Fibroblast of lung (primary cell): ENCODE results near the gene ROBO3.

Experiments used
- EZH2 ChIP-seq: IDR thresholded peaks from 2 replicates; pipeline ENCODE4 v1.5.1; 2012; ENCODE audit warnings: low read length, control low read depth, mild to moderate bottlenecking; ENCODE audit errors: missing control alignments
- TF ChIP-seq, protein P1 (sequence below), 2 donors: IDR thresholded peaks in 1 of 2; conservative IDR thresholded peaks in 1 of 2; 1 replicate in 1 of 2; 2 replicates in 1 of 2; pipeline ENCODE4 v1.5.1; 2011 to 2012; ENCODE audit warnings: low read length in 2 of 2, control low read depth in 1 of 2, inconsistent platforms in 1 of 2, low read depth in 1 of 2, mild to moderate bottlenecking in 1 of 2

DNA sequence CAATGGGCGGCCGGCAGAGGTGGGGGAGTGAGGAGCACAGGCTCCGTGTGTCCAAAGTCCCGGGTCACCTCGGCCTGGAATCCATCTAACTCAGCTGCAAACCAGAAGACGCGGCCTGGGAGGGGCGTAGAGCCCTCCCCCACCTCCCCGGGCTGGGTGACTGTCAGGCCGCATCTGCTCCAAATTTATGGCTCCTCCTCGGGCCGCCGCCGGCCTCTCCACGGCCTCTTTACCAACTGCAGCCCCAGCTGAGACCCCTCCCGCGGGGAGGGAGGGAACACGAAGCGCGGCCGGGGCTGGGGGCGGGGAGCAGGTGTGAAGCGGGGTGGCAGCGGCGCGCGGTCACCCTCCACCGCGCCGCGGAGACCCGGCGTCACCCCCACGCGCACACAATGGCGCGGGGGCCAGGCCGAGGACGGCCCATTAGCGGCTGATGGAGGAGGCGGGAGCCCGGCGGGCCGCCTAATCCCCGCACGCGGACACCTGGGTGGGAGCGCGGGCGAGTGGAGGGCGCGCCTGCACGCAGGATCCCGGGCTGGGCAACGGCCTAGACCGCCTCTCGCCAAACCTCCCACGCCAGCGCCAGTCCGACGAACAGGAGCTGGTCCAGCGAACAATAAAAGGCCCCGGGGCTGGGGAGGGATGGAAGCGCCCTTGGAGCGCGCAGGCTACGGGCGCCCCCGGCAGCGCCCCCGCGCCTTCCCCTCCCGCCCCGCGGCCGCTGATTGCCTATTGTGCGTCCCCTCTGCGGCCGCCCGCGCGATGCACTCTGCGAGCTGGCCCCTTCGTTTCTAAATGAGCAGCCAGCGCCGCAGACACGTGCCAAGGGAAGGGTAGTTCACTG lies 25.9 kb upstream of the ROBO3 start:
- TF ChIP-seq, protein P1, sequence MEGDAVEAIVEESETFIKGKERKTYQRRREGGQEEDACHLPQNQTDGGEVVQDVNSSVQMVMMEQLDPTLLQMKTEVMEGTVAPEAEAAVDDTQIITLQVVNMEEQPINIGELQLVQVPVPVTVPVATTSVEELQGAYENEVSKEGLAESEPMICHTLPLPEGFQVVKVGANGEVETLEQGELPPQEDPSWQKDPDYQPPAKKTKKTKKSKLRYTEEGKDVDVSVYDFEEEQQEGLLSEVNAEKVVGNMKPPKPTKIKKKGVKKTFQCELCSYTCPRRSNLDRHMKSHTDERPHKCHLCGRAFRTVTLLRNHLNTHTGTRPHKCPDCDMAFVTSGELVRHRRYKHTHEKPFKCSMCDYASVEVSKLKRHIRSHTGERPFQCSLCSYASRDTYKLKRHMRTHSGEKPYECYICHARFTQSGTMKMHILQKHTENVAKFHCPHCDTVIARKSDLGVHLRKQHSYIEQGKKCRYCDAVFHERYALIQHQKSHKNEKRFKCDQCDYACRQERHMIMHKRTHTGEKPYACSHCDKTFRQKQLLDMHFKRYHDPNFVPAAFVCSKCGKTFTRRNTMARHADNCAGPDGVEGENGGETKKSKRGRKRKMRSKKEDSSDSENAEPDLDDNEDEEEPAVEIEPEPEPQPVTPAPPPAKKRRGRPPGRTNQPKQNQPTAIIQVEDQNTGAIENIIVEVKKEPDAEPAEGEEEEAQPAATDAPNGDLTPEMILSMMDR (conservative IDR thresholded peaks at IDR 0.05 in 1 of 2, IDR thresholded peaks at IDR 0.05 in 1 of 2; ENCODE audit: low read depth in 1 of 2, low read length in 2 of 2) = no peak
- peak; percentile 74 for TF ChIP-seq EZH2
